Bronchial epithelial cell (primary cell): ENCODE measurements around the gene ARRB1. TPM values are rescaled to one million over a fixed set of nuclear protein-coding genes. Genes with fewer than 3 reads are reported as not detected.
A peak's percentile ranks its signal among the peaks of the same experiment; 100 is the strongest.
"Not testable (repeated sequence)": the region's sequence is repeated elsewhere in the genome, so short reads cannot be mapped to it uniquely, and the experiment has no call there.

Source experiments
- DNase-seq: peaks from one replicate; pipeline ENCODE4 v3.0.0-alpha.2; 2010; ENCODE audit warnings: low read depth
- FAIRE-seq: peaks from 2 replicates; lab custom pipeline; 2011; peaks lifted over from hg19 to GRCh38; lab: Jason Lieb, UNC
- H3K27me3 ChIP-seq: 2 replicates; pipeline ENCODE4 v1.5.1; 2011; ENCODE audit warnings: low read length; ENCODE audit not compliant: control insufficient read depth, insufficient read depth
- H3K36me3 ChIP-seq: 2 replicates; pipeline ENCODE4 v1.5.1; 2011; ENCODE audit warnings: low read length; ENCODE audit not compliant: control insufficient read depth, insufficient read depth
- H3K4me3 ChIP-seq: 2 replicates; pipeline ENCODE4 v1.5.1; 2011; ENCODE audit warnings: mild to moderate bottlenecking, low read depth, low read length, control low read depth
- CTCF ChIP-seq: IDR thresholded peaks from 2 replicates; pipeline ENCODE4 v1.5.1; 2011; ENCODE audit warnings: mild to moderate bottlenecking, moderate library complexity, low read length, control low read depth, inconsistent platforms; ENCODE audit not compliant: insufficient read depth, severe bottlenecking
- total RNA-seq: library from RNA; depleted of rRNA; stranded (reverse); fragments of >200 nt; gene quantifications from 2 replicates; pipeline ENCODE4 v1.2.1, GENCODE V29; 2014

ARRB1 gene
- total RNA-seq, 1 donor from 2014 or later, result 0.26 TPM

DNA sequence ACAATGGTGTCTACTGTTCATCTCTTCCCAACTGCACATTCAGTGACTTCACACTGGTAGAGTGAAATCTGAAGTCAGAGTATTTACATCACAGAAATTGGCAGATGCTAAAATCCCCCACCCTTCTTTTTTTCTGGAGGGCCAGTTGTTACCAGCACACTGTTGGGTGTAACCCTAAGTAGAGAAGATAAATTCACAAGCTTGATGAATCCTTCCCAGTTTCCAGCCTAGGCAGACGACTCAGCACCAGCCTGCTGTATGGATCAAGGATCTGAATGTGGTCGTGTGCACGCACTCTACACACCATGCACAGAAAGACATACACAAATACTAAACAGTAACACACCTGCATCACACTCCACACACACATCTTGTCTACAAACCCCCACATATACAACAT is 46.0 kb downstream of the ARRB1 start:
- TF ChIP-seq CTCF, result no peak
- Histone ChIP-seq H3K36me3 (no peaks in the 10 kb centered on the region), H3K27me3 (peaks cover 2% of the 10 kb centered on the region), H3K4me3 (no peak overlapping the region)
- DNase-seq (peak; percentile 41), FAIRE-seq (no peak)

- not testable (repeated sequence) for H3K27me3 ChIP-seq, H3K4me3 ChIP-seq, FAIRE-seq, H3K36me3 ChIP-seq
- peak; percentile 25 for DNase-seq
Measured at GRCh38 chr11:75304941-75305340, 46.5 kb downstream of the ARRB1 start.

- Histone ChIP-seq H3K27me3 (peaks cover 2% of the 10 kb centered on the region), H3K4me3 (no peak overlapping the region), H3K36me3 (no peaks in the 10 kb centered on the region)
- DNase-seq (no peak), FAIRE-seq (no peak)
- TF ChIP-seq CTCF, result no peak
Measured at GRCh38 chr11:75303544-75304224, 47.8 kb downstream of the ARRB1 start.

DNA sequence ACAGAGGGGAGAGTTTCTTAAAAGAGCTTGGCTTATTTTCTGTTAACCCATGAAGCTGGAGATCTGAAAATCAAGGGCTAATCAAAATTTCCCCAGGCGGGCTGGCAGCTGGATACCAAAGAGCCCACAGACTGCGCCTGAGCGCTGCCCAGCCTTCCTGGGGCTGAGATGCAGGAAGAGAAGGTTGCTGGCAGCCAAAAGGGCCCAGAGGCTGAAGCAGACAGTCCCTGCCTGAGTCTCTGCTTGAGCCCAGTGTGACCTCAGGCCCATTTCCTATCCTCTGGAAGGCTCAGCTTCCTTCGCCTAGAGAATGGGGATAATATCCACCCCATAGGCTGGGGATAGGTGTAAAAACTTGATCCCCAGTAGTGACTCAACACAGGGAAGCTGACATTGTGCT is 49.1 kb downstream of the ARRB1 start:
- no peak overlapping the region for H3K4me3 ChIP-seq
- DNase-seq (no peak), FAIRE-seq (no peak)
- no peaks in the 10 kb centered on the region for H3K36me3 ChIP-seq
- peaks cover 2% of the 10 kb centered on the region for H3K27me3 ChIP-seq
- TF ChIP-seq CTCF, result no peak

- Histone ChIP-seq H3K36me3 (no peaks in the 10 kb centered on the region), H3K4me3 (no peak overlapping the region), H3K27me3 (peaks cover 2% of the 10 kb centered on the region)
- no peak for TF ChIP-seq CTCF
- FAIRE-seq (no peak), DNase-seq (no peak)
Measured at GRCh38 chr11:75301601-75302345, 49.7 kb downstream of the ARRB1 start.

DNA sequence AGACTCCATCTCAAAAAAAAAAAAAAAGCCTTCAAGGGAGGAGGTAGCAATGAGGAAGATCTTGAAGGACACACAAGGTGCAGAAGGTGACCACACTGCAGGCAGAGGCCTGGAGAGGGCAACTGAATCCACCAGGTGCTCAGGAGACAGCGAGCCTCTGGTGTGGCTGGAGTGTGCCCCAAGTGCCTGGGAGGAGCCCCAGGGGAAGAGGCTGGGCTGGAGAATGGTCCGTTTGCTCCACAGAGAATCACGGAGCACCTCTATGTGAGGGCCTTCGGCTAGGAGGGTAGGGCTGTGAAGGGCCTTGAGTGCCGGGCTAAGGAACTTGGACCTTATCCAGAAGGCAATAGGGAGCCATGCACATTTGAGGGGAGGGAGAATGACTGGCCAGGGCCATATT is 50.3 kb downstream of the ARRB1 start:
- no peak for TF ChIP-seq CTCF
- no peak for DNase-seq
- FAIRE-seq, result no peak
- H3K4me3 ChIP-seq, result no peak overlapping the region
- peaks cover 2% of the 10 kb centered on the region for H3K27me3 ChIP-seq
- no peaks in the 10 kb centered on the region for H3K36me3 ChIP-seq
